Skin of body (tissue), 3 donors: ENCODE measurements around the gene NUBP2. TPM values are rescaled to one million over a fixed set of nuclear protein-coding genes. Genes with fewer than 3 reads are reported as not detected.

Experiments used
- DNase-seq: peaks from one replicate; lab custom pipeline; 2025; lab: John Stamatoyannopoulos, UW
- small RNA-seq: library from RNA; depleted of rRNA; stranded (forward); fragments of <200 nt; gene quantifications from one replicate; pipeline ENCODE3, GENCODE V24; 2014; ENCODE audit warnings: low replicate concordance
- total RNA-seq: library from RNA; depleted of rRNA; stranded (reverse); fragments of >200 nt; gene quantifications from one replicate; pipeline ENCODE4 v1.2.3, GENCODE V29; 2014

The NUBP2 gene
- total RNA-seq, 1 donor from 2014 or later = 26.0 TPM

GRCh38 chr16:1825864-1826690 is 43.3 kb downstream of the NUBP2 start:
- DNase-seq = no peak

GRCh38 chr16:1826691-1827573 is 44.2 kb downstream of the NUBP2 start, which contains the start of the genes FAHD1 and HAGH:
FAHD1 (plus strand) TSS chr16:1827206; CDS start chr16:1827239, 33 bp downstream.
HAGH (minus strand) TSS chr16:1826825; CDS start chr16:1826787, 38 bp downstream.
- DNase-seq = peak; percentile 86

GRCh38 chr16:1828645-1829410 is 46.1 kb downstream of the NUBP2 start:
- no peak for DNase-seq

- DNase-seq = no peak
Measured at GRCh38 chr16:1830213-1830612, 47.5 kb downstream of the NUBP2 start.

- no peak for DNase-seq
Measured at GRCh38 chr16:1831186-1832075, 48.7 kb downstream of the NUBP2 start.

GRCh38 chr16:1832838-1833454 is 50.2 kb downstream of the NUBP2 start:
- DNase-seq = no peak

- DNase-seq = no peak
Measured at GRCh38 chr16:1834096-1834495, 51.3 kb downstream of the NUBP2 start.

Small RNAs within 50 kb of the gene (small RNA-seq; reads per million reads assigned to genes)
- 0.12 reads per million for gene MIR3177

Other genes with a start within 250 kb of the NUBP2 start
- gene TMEM204, start 249.3 kb upstream of the NUBP2 start, total RNA-seq = 6.2 TPM
- 15.9 TPM for gene IFT140, start 170.9 kb upstream of the NUBP2 start, total RNA-seq
- 11.3 TPM for gene CRAMP1, start 170.6 kb upstream of the NUBP2 start, total RNA-seq
- gene JPT2, start 104.7 kb upstream of the NUBP2 start, total RNA-seq = 26.9 TPM
- gene MAPK8IP3, start 76.8 kb upstream of the NUBP2 start, total RNA-seq = 46.1 TPM
- 18.1 TPM for gene NME3, start 11.4 kb upstream of the NUBP2 start, total RNA-seq
- gene EME2, start 10.2 kb upstream of the NUBP2 start, total RNA-seq = 5.5 TPM
- 23.5 TPM for gene MRPS34, start 9.8 kb upstream of the NUBP2 start, total RNA-seq
- gene SPSB3, start 389 bp upstream of the NUBP2 start, total RNA-seq = 32.7 TPM
- gene IGFALS, start 10.7 kb downstream of the NUBP2 start, total RNA-seq = not detected
- gene HAGH, start 43.9 kb downstream of the NUBP2 start, total RNA-seq = 31.1 TPM
- 26.0 TPM for gene FAHD1, start 44.2 kb downstream of the NUBP2 start, total RNA-seq
- gene MEIOB, start 89.2 kb downstream of the NUBP2 start, total RNA-seq = 0.39 TPM
- 4.3 TPM for gene HS3ST6, start 135.5 kb downstream of the NUBP2 start, total RNA-seq
- gene MSRB1, start 160.2 kb downstream of the NUBP2 start, total RNA-seq = 9.2 TPM
- gene RPL3L, start 171.7 kb downstream of the NUBP2 start, total RNA-seq = 14.2 TPM
- gene NDUFB10, start 176.6 kb downstream of the NUBP2 start, total RNA-seq = 72.4 TPM
- gene RPS2, start 181.9 kb downstream of the NUBP2 start, total RNA-seq = 1,364 TPM
- gene RNF151, start 183.9 kb downstream of the NUBP2 start, total RNA-seq = not detected
- 17.5 TPM for gene TBL3, start 189.1 kb downstream of the NUBP2 start, total RNA-seq
- gene NOXO1, start 198.5 kb downstream of the NUBP2 start, total RNA-seq = 0.39 TPM
- 5.8 TPM for gene GFER, start 201.2 kb downstream of the NUBP2 start, total RNA-seq
- gene SYNGR3, start 207.0 kb downstream of the NUBP2 start, total RNA-seq = 0.69 TPM
- 12.8 TPM for gene ZNF598, start 226.9 kb downstream of the NUBP2 start, total RNA-seq
- gene NPW, start 236.8 kb downstream of the NUBP2 start, total RNA-seq = 2.2 TPM
- 20.1 TPM for gene NHERF2, start 243.9 kb downstream of the NUBP2 start, total RNA-seq